Stimulated activated naive CD4-positive, alpha-beta T cell treated with Interleukin-2 at 50 U/mL for 16 hours (primary cell): ENCODE data around the gene SPHK1.

ENCODE experiments used
- DNase-seq: peaks from one replicate; lab custom pipeline; 2025; lab: John Stamatoyannopoulos, UW

Gene SPHK1

DNA sequence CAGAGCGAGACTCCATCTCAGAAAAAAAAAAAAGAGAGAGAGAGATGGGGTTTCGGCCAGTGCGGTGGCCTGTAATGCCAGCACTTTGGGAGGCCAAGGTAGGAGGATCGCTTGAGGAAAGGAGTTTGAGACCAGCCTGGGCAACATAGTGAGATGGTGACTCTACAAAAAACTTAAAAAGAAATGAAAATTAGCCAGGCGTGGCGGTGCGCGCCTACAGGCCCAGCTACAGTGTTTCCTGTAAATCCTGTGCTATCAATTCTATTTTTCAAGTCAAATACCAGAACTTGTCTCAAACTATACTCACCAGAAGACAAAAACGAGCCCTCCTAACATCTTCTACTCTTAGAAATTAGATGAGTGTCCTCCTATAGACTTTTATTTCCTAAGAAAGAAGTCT, 49.3 kb downstream of the SPHK1 start:
- DNase-seq, result no peak

DNA sequence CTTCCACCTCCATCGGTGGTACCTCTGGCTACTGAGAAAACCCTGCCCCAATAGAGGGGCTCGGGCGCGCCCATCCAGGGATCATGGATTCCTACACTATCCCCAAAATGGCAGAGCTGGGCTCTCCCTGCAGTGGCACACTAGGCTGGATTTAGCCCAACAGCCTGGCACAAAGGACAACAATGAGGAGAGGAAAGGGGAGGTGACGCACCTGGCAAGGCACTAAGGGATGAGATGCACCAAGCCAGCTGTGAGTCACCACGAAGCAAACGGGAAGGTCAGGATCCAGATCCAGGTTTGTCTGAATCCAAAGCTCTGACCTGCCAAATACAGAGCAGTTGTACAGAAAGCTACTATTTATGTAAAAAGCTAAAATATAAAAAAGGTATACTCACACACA, 50.5 kb downstream of the SPHK1 start:
- DNase-seq, result no peak

DNA sequence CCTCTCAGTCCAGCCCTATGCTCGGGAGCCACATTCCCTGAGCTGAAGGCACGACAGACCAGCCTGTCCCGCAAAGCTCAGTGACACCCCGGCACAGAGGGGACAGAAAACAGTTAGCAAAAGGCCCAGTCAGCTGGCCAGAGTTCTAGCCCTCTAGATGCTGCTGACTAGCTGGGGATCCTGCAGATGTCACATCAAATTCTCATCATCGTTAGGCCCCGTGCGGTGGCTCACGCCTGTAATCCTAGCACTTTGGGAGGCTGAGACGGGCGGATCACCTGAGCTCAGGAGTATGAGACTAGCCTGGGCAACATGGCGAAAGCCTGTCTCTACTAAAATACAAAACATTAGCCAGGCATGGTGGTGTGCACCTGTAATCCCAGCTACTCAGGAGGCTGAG, 51.3 kb downstream of the SPHK1 start:
- DNase-seq, result no peak
